Tibial nerve (tissue), 3 donors: Measurements from ENCODE around the gene CLEC18C.
"Not testable (repeated sequence)": the region's sequence is repeated elsewhere in the genome, so short reads cannot be mapped to it uniquely, and the experiment has no call there.

Experiments
- POLR2A ChIP-seq, 2 donors: fragments of 450-650 bp; IDR thresholded peaks; one replicate each; pipeline ENCODE4 v1.6.1; 2017; ENCODE audit warnings: antibody characterized with exemption in 2 of 2, mild to moderate bottlenecking in 2 of 2, moderate library complexity in 2 of 2
- TF ChIP-seq, protein P1 (sequence below), 5 experiments: fragments of 200-600 bp in 3 of 5; fragments of 450-650 bp in 2 of 5; sonication (generic) in 3 of 5; IDR thresholded peaks; one replicate each; pipeline ENCODE4 v1.5.1; 2016 to 2019; ENCODE audit warnings: antibody characterized with exemption in 5 of 5, mild to moderate bottlenecking in 3 of 5, moderate library complexity in 2 of 5

DNA sequence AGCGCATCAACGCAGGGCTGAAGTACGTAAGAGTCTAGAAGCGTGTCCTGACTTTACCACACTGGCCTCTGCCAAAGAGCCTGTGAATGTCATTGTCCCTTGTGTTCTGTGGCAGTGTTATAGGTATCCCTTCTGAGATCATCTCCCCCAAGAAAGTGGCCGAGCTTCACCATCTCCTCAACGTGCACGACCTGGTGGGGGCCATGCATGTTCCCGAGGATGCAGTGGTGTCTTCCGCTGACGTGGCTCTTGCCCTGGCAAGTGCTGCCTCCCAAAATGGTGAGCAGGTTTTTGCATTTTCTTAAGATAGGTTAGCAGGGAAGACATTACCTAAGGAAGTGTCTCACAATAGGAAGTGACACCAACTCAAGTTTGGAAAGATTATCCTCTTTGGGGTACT is 44.7 kb upstream of the CLEC18C start:
- TF ChIP-seq, protein P1, sequence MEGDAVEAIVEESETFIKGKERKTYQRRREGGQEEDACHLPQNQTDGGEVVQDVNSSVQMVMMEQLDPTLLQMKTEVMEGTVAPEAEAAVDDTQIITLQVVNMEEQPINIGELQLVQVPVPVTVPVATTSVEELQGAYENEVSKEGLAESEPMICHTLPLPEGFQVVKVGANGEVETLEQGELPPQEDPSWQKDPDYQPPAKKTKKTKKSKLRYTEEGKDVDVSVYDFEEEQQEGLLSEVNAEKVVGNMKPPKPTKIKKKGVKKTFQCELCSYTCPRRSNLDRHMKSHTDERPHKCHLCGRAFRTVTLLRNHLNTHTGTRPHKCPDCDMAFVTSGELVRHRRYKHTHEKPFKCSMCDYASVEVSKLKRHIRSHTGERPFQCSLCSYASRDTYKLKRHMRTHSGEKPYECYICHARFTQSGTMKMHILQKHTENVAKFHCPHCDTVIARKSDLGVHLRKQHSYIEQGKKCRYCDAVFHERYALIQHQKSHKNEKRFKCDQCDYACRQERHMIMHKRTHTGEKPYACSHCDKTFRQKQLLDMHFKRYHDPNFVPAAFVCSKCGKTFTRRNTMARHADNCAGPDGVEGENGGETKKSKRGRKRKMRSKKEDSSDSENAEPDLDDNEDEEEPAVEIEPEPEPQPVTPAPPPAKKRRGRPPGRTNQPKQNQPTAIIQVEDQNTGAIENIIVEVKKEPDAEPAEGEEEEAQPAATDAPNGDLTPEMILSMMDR (IDR thresholded peaks at IDR 0.05) = not testable (repeated sequence)
- not testable (repeated sequence) for TF ChIP-seq POLR2A (IDR thresholded peaks at IDR 0.05)
